22Rv1 (cell line): Measurements from ENCODE around the gene GRB2.

Experiments used
- CTCF ChIP-seq: fragments of 450-650 bp; IDR thresholded peaks from 2 replicates; pipeline ENCODE4 v1.5.1; 2017; ENCODE audit warnings: mild to moderate bottlenecking
- ZFX ChIP-seq: fragments of 450-650 bp; IDR thresholded peaks from 2 replicates; pipeline ENCODE4 v1.6.1; 2017; ENCODE audit warnings: antibody characterized with exemption, borderline replicate concordance

GRCh38 chr17:75365931-75366275 lies 39.6 kb downstream of the GRB2 start:
- TF ChIP-seq CTCF (no peak), ZFX (no peak)
